G401 (cell line): ENCODE data around the gene LZTFL1. TPM values are rescaled to one million over a fixed set of nuclear protein-coding genes. Genes with fewer than 3 reads are reported as not detected.
A peak's percentile ranks its signal among the peaks of the same experiment; 100 is the strongest.

Experiments
- DNase-seq: peaks from one replicate; pipeline ENCODE4 v3.0.0-alpha.2; 2015; ENCODE audit warnings: low spot score
- in situ Hi-C: cut with HindIII; loops from 2 replicates; pipeline ENCODE4 v1.10.0; 2016; ENCODE audit warnings: low sequenced_read_pairs, mixed read lengths
- total RNA-seq: library from RNA; depleted of rRNA; stranded (reverse); fragments of >200 nt; shearing (Covaris generic); gene quantifications from 2 replicates; pipeline ENCODE4 v1.2.3, GENCODE V29; 2014

The LZTFL1 gene
- total RNA-seq, 1 experiment from 2014 or later, result 28.6 TPM

DNA sequence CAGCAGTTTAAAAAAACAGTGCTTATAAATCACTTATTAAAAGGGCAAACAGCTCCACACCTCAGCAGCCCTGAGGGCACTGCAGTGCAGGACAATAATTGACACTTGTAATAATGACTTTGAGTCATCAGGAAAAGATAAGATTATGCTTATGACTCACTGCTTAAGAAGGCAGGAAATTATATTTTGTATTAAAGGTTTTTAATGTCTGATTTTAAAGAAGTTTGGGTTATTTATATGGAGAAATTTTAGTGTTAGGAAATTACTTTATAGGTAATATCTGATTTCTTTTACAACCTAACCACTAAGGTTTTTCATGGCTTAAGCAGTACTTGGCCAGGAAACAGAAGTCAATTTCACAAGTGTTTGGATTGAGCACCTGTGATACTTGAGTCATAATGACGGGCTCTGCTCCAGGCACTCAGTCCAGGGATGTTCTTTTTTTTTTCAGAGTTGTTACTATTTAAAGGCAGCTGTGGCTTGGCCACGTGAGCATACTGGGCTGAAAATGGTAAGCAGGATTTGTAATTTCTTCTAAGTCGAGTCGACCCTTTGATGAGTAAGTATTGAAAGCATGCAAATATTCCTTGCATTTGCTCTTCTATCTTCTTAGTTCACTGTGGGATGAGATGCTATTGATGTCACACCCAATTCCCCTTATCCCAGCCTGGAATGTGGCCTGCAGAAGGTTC lies 23.9 kb downstream of the LZTFL1 start:
- in situ Hi-C loops, result no loop called here
- DNase-seq, result no peak

DNA sequence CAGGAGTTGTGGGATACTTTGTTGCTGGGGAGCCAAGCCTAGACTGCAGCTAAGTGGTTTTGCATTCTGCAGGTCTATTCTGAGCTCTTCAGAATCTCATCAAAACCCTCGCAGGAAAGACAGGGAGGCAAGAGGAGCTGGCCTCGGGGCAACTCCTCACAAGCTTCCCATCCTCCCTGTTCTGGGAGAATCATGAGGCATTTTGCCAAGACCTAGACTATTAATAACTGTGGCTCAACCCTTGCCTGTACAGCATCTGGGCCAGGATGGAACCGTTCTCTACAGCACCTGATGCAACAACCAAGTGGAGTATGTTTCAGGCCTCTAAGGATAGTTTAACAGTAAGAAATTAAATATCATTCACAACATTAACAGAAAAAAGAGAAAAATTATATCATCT lies 25.4 kb downstream of the LZTFL1 start:
- in situ Hi-C loops, result no loop called here
- DNase-seq, result peak; percentile 30

DNA sequence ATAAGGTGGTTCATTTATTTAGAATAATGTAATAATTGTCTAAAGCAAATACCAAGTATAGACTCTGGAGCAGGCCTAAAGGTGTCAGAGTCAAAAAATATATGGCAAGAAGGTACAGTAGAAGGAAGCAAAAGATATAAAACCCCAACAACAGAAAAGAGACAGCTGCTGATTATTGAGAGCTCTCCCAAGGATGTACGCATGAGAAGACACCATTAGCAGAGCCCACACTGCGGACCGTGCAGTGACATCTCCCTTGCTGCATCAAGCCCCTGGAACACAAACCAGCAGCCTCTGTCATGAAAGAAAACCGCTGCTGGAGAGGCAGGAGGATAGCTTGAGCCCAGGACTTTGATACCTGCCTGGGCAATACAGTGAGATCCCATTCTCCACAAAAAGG lies 27.6 kb downstream of the LZTFL1 start:
- in situ Hi-C loops, result no loop called here
- DNase-seq, result no peak

DNA sequence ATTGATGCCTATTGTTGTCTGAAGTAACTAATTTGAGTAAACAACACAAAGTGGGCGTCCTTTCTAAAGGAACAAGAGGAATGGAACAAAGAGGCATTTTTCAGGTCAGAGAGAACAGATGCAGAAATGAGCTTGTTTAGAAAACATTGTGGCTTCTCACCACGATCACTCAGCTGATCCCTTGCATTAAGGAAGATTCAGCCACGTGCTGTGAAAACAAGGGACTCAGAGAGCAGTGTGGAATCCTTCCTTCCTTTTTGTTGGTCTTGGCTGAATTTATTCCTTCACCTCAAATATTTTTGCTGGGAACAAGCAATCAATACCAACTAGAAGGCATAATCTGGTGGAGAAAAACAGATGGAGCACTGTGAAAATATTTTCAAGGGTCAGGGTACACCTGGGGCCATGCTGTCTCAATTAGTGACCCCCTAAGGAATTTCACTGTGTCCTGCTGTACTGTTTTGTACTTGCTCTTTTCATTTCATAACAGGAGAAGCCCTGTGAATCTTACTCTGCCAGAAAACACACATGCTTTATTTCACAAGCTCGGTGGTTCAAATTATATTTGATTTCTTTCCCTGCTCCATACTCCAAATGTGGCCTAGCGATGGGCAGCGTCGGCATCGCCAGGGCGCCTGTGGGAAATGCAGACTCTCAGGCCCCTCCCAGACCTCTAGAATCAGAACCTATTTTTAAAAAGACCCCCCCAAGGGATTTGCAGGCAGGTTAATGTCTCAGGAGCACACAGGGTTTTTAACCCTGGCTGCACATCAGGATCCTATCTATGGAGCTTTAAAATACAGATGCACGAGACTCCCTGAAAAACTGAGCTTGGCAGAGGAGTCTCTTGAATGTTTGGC lies 34.0 kb downstream of the LZTFL1 start:
- DNase-seq, result peak; percentile 37
- in situ Hi-C loops, result no loop called here

DNA sequence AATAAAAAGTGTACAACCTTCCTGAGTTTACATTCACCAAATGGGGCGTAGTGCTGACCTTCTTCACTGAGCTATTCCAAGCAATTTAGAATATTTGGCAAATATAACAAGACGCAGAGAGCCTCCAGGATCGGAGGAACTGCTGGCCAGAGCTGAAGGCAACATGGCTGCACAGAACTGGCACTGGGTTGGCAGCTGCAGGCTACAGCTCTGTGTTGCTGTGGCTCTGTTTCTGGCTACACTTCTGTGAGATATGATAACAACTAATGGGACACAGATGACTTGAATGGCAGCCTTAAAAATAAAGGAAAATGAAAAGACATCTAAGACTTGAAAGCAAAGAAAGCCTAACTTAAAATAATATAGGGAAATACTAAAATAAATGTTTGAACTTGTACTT lies 34.8 kb downstream of the LZTFL1 start:
- in situ Hi-C loops, result no loop called here
- DNase-seq, result no peak

DNA sequence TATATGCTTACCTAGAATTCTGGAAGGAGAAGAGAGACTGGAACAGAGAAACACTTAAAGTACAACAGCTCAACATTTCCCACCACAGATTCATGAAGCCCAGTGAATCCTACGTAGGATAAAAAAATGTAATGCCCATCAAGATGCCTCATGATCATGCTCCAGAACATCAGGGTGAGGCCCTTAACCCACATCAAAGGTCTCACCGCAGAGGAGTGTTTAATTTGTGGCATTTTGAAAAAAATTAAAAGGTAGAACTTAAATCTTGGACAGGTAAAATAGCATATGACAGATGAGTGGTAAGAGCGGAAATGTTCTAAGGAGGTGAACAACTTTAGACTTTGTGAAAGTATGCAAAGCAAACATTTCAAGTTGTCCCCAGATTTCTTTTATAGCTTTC lies 35.8 kb downstream of the LZTFL1 start:
- no peak for DNase-seq
- in situ Hi-C loops, result no loop called here

DNA sequence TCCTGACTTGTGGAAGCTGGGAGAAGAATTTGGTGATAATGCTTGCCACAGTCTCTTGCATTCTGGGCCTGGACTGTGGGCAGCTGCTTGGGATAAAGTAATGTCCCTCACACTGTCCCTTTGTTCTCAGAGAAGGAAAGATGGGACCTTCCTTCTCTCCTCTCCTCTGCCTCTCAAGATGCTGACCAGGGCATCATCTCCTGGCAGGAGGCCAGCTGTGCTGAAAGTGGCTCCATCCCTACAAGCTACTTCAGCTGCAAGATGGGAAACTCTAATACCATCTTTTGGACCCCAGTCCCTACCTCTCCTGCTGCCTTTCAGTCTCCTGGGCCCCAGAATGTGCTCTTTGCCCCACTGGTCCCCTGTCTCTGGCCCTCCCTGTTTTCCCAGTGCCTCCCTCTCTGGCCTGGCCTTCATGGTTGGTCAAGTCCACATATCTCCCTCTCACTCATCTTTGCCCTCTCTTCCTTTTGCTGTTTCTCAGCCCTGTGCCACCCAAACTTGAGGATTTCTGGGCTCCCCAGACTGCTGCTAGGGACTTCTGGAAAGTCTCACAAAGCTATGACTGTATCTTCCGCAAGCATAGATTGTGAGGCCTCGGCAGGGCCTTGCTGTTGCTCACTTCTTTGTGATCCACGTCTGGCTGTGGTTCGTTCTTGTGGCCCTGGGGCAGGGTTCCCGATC lies 38.5 kb downstream of the LZTFL1 start:
- in situ Hi-C loops, result no loop called here

DNA sequence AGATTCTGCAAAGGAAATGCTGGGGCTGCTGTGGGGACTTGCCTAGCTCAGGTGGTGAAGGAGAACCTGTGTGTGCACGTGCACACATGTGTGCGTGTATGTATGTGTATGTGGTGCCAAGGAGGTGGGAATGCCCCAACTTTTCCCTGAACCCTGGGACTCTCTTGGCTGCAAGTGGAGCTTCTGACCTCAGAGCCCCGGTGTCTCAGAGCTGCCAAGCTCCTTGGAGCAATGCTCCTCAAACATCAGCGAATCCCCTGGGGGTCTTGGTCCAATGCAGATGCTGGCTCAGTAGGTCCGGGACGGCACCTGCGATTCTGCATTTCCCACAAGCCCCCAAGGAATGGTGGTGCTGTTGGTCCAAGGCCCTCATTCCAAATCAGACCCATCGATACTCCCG lies 39.8 kb downstream of the LZTFL1 start:
- in situ Hi-C loops, result no loop called here
- DNase-seq, result no peak

More for the DNA sequence above, 38.5 kb downstream of the LZTFL1 start:
- DNase-seq, result no peak

DNA sequence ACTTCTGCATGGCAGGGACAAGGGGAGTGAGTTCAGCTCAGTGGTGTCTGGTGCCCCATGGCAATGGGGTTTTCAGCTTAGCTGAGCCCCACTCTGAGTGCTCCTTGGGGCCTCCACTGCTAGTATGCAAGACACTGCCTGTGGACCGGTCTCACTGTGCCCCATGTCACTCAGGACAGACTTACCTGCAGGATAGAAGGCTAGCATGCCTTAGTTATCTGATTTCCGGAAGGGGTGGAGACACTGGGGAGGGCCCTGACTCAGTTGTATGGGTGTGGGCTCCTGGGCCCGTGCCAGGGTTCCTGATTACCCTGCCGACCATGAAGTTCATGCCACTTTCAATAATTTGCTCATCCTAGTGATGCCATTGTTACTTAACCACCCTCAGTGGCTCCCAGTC lies 41.3 kb downstream of the LZTFL1 start:
- DNase-seq, result no peak
- in situ Hi-C loops, result no loop called here

DNA sequence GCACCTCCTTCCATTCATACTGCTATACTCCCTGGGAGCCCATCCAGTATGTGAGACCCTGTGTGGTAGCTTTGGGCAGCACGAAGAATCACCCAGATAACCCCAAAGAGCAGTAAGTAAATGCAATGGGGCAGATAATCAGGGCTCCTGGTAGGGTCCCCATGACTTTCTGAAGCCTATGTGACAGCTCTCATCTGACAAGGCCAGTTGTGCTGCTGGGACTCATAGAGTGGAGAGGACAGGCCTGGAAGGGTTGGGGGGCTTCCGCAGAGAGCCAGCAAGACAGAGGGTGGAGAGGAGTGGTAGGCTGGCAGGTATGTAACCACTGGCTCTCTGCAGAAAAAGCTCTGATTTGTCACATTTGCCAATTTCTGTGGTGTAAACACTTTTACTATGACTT lies 42.3 kb downstream of the LZTFL1 start:
- no peak for DNase-seq
- in situ Hi-C loops, result no loop called here

DNA sequence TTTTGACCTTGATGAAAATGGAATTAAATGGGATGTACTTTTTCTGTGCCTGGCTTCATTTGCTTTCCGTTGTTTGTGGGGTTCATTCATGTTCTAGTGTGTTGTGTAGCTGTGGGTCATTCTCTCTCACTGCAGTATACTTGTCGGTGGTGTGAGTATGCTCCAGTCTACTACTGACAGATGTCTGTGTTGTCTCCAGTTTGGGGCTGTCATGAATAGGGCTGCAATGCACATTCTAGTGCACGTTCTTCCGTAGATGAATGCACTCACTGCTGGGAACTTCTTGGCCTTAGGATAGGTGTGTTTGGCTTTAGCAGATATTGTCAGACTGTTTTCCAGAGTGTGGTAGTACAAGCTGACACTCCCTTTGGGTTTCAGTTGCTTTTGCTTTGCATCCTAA lies 43.9 kb downstream of the LZTFL1 start:
- no peak for DNase-seq
- in situ Hi-C loops, result no loop called here

DNA sequence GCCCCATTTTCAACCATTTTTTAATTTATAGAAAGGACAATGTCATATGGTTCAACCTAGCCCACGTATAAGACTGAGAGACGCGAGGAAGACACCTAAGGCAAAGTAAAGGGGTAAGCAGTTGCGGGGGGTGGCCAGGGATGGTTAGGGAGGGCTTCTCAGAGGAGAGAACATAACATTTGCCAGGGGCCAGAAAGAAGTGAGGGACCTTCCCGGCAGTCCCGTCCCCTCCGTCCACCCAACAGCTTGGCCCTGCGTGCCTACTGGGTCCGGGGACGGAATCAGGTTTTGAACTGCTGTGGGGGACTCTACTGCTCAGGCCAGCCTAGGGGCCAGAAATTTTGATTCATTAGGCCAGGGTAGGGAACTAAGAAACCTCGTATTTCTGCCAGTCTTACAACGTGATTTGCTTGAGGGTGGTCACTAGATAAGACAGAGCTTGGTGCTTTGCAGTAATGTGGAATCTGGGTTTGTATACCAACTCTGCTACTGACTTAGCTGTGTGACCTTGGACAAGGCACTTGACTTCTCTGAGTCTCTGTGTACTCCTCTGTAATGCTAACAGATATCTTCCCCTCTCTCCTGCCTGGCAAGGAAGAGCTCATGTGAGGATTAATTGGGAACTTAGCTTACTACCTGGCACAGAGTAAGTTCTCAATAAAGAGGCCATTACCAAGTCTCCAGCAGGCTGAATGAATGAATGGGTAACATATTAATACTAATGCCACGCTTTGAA lies 44.8 kb downstream of the LZTFL1 start:
- in situ Hi-C loops, result no loop called here
- no peak for DNase-seq

DNA sequence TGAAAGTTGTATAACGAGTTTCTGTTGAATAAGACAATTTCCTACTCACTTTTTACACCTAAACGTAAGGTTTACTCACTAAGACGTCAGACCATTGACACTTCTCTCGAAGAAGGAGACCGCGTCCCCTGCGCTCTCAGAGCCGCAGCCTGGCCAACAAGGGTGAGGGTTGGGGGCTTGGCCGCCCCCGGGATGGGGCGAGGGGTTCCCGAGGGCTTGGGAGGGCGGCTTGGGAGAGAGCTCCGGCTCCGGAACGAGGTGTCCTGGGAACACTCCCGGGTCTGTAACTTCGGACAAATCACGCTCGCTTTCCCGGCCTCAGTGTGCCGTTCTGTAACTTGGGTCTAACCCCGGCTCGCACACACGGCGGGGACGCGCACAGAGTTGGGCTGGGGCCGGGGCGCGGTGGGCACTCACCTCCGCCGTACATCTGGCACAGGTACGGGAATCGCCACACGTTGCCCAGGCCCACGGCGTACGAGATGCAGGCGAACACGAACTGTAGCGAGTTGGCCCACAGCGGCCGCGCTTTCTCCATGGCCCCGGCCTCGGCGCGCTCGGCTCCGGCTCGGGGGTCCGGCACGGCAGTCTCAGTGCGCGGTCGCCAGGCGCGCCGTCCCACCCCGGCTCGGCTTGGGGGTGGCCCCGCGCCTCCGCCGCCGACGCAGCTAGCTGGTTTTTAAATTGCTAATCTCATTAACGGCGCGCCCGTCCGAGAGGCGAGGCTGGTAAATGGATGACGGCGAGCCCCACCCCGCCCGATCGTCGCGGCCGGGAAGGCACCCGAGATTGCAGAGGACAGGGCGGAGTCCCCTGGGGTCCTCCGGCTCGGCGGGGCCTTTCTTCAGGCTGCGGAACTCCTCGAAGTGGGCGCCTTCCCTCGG lies 45.8 kb downstream of the LZTFL1 start, which contains the start of gene SLC6A20:
Gene SLC6A20, minus strand, starts transcription at position 655 of the 884 bp plus-strand sequence. Its CDS starts 117 bp downstream, at position 538.
- DNase-seq, result no peak
- in situ Hi-C loops, result no loop called here

DNA sequence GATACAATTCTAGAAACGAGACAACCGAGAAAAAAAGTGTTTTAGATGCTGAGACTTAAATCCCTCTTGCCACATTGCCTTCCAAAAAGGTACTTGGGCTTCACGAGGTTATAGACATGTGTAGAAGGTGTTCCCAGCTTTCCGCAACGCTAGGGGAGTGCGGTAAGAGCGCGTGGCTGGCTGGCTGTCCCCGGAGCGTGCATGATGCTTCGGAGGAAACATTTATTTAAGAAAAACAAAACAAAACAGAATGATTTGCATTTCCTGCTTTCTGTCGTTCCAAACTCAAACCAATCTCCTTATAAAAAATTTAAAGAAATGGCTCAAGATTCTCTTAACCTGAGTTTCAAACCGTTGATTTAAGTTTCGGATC lies 46.4 kb downstream of the LZTFL1 start:
- no peak for DNase-seq
- in situ Hi-C loops, result no loop called here

DNA sequence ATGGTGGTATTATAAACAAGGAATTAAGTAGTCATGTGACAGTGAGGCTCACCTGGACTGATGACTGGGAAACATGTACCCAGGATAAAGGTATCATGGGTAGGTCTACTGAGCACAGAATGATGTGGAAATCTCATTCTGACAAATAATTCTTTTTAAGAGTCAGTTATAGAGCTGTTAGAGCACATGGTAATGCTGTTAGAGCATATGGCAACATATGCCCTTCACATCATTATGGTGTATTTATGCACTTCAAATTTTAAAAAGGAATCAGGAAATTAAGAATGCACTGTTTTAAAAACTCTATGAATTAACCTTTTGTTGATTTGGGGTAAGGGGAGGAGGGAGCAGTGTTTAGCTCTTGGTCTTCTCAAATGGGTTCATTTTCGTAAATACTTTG lies 47.3 kb downstream of the LZTFL1 start:
- DNase-seq, result no peak
- in situ Hi-C loops, result no loop called here

DNA sequence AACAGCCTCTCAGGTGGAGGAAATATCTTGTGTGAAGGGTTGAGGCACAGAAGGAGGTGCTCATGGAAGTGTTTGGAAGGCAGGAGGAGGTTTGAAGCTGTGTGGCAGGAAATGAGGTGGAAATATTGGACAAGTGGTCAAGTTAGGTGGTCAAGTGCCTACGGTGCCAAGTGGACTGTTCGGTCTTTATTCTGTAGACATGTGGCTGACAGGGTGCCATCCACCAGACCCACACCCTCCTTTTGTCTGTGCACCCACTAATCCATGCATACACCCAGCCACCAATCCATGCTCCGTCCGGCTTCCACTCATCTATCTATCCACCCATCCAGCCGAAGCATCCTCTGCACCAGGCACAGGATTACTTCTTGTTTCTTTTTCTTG lies 47.8 kb downstream of the LZTFL1 start:
- no peak for DNase-seq
- in situ Hi-C loops, result no loop called here

DNA sequence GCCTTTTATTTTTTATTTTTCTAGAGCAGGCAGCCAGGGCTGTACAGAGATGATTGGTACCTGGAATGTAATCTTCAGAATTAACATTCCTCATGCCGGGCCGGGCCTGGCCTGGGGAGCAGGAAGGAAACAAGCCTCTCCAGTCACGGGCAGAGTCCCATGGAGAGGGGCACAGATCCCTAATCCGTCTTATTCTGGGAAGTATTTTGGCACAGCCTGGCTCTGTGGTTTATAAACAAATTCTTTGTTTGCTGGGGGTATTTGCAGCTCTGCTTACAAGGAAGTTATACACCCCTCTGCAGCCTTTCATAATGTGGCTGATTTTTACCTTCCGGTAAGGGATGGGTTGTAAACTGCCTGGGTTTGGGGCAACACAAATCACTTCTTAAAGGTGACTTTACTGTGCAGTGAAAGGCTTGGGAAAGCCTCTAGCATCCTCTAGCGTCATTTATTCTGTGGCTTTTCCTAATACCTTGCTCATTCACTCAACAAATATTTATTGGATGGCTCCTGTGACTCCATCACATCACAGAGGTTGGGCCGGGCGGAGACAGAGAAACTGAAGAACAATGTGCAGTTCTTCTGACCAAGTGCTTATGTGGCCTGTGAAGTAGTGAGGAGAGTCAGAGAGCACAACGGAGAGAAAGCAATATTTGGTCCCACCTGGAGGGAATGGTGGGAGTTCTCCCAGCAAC lies 48.3 kb downstream of the LZTFL1 start:
- DNase-seq, result no peak
- in situ Hi-C loops, result no loop called here

DNA sequence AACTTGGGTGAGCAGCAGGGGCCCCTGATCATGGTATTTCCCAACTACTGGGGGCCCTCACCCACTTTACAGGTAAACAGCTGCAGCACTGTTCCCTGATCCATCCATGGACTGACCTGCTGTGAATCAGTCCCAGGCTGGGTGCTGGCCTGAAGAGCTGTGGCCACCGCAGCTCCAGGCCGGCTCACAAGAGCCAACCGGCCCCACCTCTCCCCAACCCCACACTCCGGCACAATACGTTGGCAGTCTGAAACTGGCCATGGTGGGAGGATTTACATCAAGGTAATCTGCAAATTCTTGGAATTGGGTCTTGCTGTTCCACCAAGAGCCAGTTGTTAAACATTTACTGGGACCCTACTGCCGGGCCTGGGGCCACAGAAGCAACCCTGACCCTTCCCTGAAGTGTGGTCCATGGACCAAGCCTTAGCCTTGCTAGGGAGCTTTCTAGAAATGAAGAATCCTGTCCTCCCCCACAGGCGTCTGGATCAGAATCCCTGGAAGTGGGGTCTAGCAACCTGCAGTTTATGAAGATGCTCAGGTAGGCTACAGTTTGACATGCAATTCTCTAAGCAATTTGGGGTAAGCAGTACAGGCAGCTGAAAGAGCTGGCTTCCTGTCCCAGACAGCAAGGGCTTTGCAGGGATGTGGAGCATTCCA lies 49.3 kb downstream of the LZTFL1 start:
- in situ Hi-C loops, result no loop called here
- no peak for DNase-seq
